Measurements from ENCODE around the gene BORCS8. TPM values are rescaled to one million over a fixed set of nuclear protein-coding genes. Genes with fewer than 3 reads are reported as not detected.

Gene BORCS8
- total and polyA plus RNA-seq, 2 of the 13 experiments (the other 11 are each of a cell fraction or from before 2014, with no cell fraction given), result 9.6 to 13.3 TPM

DNA sequence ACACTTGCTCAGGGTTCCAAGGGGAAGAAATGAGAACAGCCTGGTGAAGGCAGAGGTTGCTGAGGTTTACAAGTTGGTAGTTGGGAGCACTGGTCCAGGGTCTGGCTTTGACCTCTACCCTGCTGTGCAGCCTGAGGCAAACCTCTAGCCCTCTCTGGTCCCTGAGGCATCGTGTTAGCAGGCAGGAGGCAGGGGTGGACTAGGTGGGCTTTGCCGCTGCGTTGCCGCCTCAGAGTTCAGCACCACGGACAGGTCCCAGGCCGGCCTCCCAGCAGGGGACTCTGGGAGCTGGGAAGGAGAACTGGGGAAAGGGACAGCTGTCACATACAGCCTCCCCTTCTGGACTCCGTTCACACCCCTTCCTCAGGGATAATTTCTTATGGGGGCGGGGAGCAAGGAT is 22.9 kb upstream of the BORCS8 start (continued):
- TF ChIP-seq ZBTB25 (CRISPR knock-in tag; IDR thresholded peaks at IDR 0.05) (peak; percentile 72), NFKBIZ (CRISPR knock-in tag; IDR thresholded peaks at IDR 0.05) (0 out of 2 replicates have a peak, but pooled peaks have one; percentile 50), ZNF546 (CRISPR knock-in tag; conservative IDR thresholded peaks at IDR 0.05) (0 out of 2 replicates have a peak, but pooled peaks have one; percentile 32), LCORL (IDR thresholded peaks at IDR 0.05) (no peak), LCORL (CRISPR knock-in tag; IDR thresholded peaks at IDR 0.05) (no peak), NBN (conservative IDR thresholded peaks at IDR 0.05) (no peak), PBX3 (CRISPR knock-in tag; IDR thresholded peaks at IDR 0.05; ENCODE audit: borderline replicate concordance) (peak; percentile 79), ZSCAN25 (CRISPR knock-in tag; IDR thresholded peaks at IDR 0.05) (no peak), FOXA3 (CRISPR knock-in tag; IDR thresholded peaks at IDR 0.05) (0 out of 2 replicates have a peak, but pooled peaks have one; percentile 23), ZNF33B (CRISPR knock-in tag; IDR thresholded peaks at IDR 0.05) (no peak), ATRX (CRISPR knock-in tag; IDR thresholded peaks at IDR 0.05; ENCODE audit: borderline replicate concordance) (no peak), KLF11 (CRISPR knock-in tag; IDR thresholded peaks at IDR 0.05) (peak; percentile 89; the same call in 1 of the 2 replicates), ZNF746 (CRISPR knock-in tag; IDR thresholded peaks at IDR 0.05) (no peak), SP5 (CRISPR knock-in tag; IDR thresholded peaks at IDR 0.05; ENCODE audit: borderline replicate concordance, low read depth) (no peak), KDM6A (CRISPR knock-in tag; IDR thresholded peaks at IDR 0.05; ENCODE audit: low read depth) (no peak), MATR3 (CRISPR knock-in tag; IDR thresholded peaks at IDR 0.05) (no peak), ZNF331 (CRISPR knock-in tag; IDR thresholded peaks at IDR 0.05) (peak; percentile 81), ZNF841 (CRISPR knock-in tag; IDR thresholded peaks at IDR 0.05; ENCODE audit: borderline replicate concordance) (no peak), EZH2 (conservative IDR thresholded peaks at IDR 0.05; ENCODE audit: low read depth, low read length) (no peak), HNRNPLL (IDR thresholded peaks at IDR 0.05; ENCODE audit: low read depth, low read length, poor library complexity, severe bottlenecking) (no peak), ZNF496 (CRISPR knock-in tag; IDR thresholded peaks at IDR 0.05; ENCODE audit: insufficient replicate concordance) (no peak), FOSL1 (CRISPR knock-in tag; IDR thresholded peaks at IDR 0.05; ENCODE audit: borderline replicate concordance) (no peak), ERF (CRISPR knock-in tag; IDR thresholded peaks at IDR 0.05) (peak; percentile 85; the same call in 1 of the 2 replicates)
- TF ChIP-seq, protein P1, sequence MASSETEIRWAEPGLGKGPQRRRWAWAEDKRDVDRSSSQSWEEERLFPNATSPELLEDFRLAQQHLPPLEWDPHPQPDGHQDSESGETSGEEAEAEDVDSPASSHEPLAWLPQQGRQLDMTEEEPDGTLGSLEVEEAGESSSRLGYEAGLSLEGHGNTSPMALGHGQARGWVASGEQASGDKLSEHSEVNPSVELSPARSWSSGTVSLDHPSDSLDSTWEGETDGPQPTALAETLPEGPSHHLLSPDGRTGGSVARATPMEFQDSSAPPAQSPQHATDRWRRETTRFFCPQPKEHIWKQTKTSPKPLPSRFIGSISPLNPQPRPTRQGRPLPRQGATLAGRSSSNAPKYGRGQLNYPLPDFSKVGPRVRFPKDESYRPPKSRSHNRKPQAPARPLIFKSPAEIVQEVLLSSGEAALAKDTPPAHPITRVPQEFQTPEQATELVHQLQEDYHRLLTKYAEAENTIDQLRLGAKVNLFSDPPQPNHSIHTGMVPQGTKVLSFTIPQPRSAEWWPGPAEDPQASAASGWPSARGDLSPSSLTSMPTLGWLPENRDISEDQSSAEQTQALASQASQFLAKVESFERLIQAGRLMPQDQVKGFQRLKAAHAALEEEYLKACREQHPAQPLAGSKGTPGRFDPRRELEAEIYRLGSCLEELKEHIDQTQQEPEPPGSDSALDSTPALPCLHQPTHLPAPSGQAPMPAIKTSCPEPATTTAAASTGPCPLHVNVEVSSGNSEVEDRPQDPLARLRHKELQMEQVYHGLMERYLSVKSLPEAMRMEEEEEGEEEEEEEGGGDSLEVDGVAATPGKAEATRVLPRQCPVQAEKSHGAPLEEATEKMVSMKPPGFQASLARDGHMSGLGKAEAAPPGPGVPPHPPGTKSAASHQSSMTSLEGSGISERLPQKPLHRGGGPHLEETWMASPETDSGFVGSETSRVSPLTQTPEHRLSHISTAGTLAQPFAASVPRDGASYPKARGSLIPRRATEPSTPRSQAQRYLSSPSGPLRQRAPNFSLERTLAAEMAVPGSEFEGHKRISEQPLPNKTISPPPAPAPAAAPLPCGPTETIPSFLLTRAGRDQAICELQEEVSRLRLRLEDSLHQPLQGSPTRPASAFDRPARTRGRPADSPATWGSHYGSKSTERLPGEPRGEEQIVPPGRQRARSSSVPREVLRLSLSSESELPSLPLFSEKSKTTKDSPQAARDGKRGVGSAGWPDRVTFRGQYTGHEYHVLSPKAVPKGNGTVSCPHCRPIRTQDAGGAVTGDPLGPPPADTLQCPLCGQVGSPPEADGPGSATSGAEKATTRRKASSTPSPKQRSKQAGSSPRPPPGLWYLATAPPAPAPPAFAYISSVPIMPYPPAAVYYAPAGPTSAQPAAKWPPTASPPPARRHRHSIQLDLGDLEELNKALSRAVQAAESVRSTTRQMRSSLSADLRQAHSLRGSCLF (CRISPR knock-in tag; IDR thresholded peaks at IDR 0.05; ENCODE audit: borderline replicate concordance), result 0 out of 2 replicates have a peak, but pooled peaks have one; percentile 65
- TF ChIP-seq, protein P2, sequence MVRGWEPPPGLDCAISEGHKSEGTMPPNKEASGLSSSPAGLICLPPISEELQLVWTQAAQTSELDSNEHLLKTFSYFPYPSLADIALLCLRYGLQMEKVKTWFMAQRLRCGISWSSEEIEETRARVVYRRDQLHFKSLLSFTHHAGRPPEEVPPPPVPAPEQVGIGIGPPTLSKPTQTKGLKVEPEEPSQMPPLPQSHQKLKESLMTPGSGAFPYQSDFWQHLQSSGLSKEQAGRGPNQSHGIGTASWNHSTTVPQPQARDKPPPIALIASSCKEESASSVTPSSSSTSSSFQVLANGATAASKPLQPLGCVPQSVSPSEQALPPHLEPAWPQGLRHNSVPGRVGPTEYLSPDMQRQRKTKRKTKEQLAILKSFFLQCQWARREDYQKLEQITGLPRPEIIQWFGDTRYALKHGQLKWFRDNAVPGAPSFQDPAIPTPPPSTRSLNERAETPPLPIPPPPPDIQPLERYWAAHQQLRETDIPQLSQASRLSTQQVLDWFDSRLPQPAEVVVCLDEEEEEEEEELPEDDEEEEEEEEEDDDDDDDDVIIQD (CRISPR knock-in tag; IDR thresholded peaks at IDR 0.05; ENCODE audit: low read depth), result no peak
